B cell (primary cell): ENCODE measurements around the gene TRIP4. TPM values are rescaled to one million over a fixed set of nuclear protein-coding genes. Genes with fewer than 3 reads are reported as not detected.

Experiments
- ATAC-seq: fragments of 200-7000 bp; cut with Tn5 transposase; one replicate; pipeline ENCODE4 v1.10.0; 2021; ENCODE audit warnings: low read depth, mild to moderate bottlenecking, moderate number of reproducible peaks, moderate library complexity
- CTCF ChIA-PET: fragments of 350-600 bp; sonication (Branson Sonifier 250); formaldehyde crosslinking; loops from one replicate; lab custom pipeline; 2021; ENCODE audit warnings: antibody characterized with exemption, inconsistent platforms; lab: Charles Lee
- POLR2A ChIA-PET: fragments of 350-600 bp; sonication (Branson Sonifier 250); formaldehyde crosslinking; loops from one replicate; lab custom pipeline; 2021; ENCODE audit warnings: antibody characterized with exemption; lab: Charles Lee
- DNase-seq: peaks from one replicate; pipeline ENCODE4 v3.0.0; 2013
- H2AFZ ChIP-seq: 2 replicates; pipeline ENCODE4 v1.6.1; 2012; ENCODE audit warnings: mild to moderate bottlenecking, low read depth, low read length; ENCODE audit not compliant: insufficient read depth, poor library complexity, severe bottlenecking
- H3K27ac ChIP-seq, 2 donors: 1 replicate in 1 of 2; 2 replicates in 1 of 2; pipeline ENCODE4 v1.5.1; 2012 to 2013; ENCODE audit warnings: low read length in 2 of 2, mild to moderate bottlenecking in 2 of 2, moderate library complexity in 1 of 2
- H3K27me3 ChIP-seq, 4 experiments: fragments of 200-600 bp in 1 of 4; sonication (generic) in 1 of 4; replicated peaks in 1 of 4; 1 replicate in 2 of 4; 2 replicates in 2 of 4; pipeline versions ENCODE4 v1.6.1 to v1.7.0; 2013 to 2016; ENCODE audit warnings: low read length in 3 of 4, mild to moderate bottlenecking in 2 of 4, mixed read lengths in 1 of 4, moderate library complexity in 1 of 4; ENCODE audit not compliant: insufficient read depth in 4 of 4, control insufficient read depth in 3 of 4; ENCODE audit errors: control extremely low read depth in 1 of 4
- H3K36me3 ChIP-seq, 2 experiments: replicated peaks in 1 of 2; 1 replicate in 1 of 2; 2 replicates in 1 of 2; pipeline versions ENCODE4 v1.6.1 to v1.7.1; 2013; ENCODE audit warnings: low read length in 1 of 2; ENCODE audit not compliant: insufficient read depth in 2 of 2, control insufficient read depth in 1 of 2; ENCODE audit errors: control extremely low read depth in 1 of 2, extremely low read depth in 1 of 2
- H3K4me1 ChIP-seq, 2 donors: fragments of 200-600 bp in 1 of 2; sonication (generic) in 1 of 2; 1 replicate in 1 of 2; 2 replicates in 1 of 2; pipeline versions ENCODE4 v1.5.1 to v1.6.1; 2013 to 2017; ENCODE audit warnings: low read length in 2 of 2; ENCODE audit not compliant: control insufficient read depth in 2 of 2, insufficient read depth in 2 of 2
- H3K4me2 ChIP-seq: replicated peaks from 2 replicates; pipeline ENCODE3; 2012; ENCODE audit warnings: mild to moderate bottlenecking, low read depth, low read length; ENCODE audit not compliant: poor library complexity, severe bottlenecking
- H3K4me3 ChIP-seq, 5 experiments: fragments of 200-600 bp in 1 of 5; sonication (generic) in 1 of 5; 1 replicate in 3 of 5; 2 replicates in 2 of 5; pipeline versions ENCODE4 v1.5.1 to v1.7.0; 2011 to 2016; ENCODE audit warnings: low read length in 4 of 5, mild to moderate bottlenecking in 4 of 5, low read depth in 2 of 5, control low read depth in 1 of 5, moderate library complexity in 1 of 5; ENCODE audit not compliant: insufficient read depth in 1 of 5; ENCODE audit errors: control extremely low read depth in 1 of 5, extremely low read depth in 1 of 5
- H3K79me2 ChIP-seq: fragments of 200-600 bp; sonication (generic); one replicate; pipeline ENCODE4 v1.6.0; 2016; ENCODE audit warnings: low read length; ENCODE audit not compliant: control insufficient read depth, insufficient read depth
- H3K9ac ChIP-seq: fragments of 200-600 bp; sonication (generic); 2 replicates; pipeline ENCODE4 v1.6.1; 2017; ENCODE audit warnings: mild to moderate bottlenecking, low read length, moderate library complexity
- H3K9me3 ChIP-seq, 3 donors: one replicate each; pipeline versions ENCODE4 v1.6.1 to v1.7.1; 2013; ENCODE audit warnings: low read length in 2 of 3; ENCODE audit not compliant: control insufficient read depth in 2 of 3, insufficient read depth in 1 of 3; ENCODE audit errors: control extremely low read depth in 1 of 3
- H4K20me1 ChIP-seq: 2 replicates; pipeline ENCODE4 v1.6.0; 2012; ENCODE audit warnings: mild to moderate bottlenecking, low read length; ENCODE audit not compliant: insufficient read depth, control insufficient read depth, poor library complexity, severe bottlenecking
- H3K27ac Mint-ChIP-seq: one replicate; pipeline ENCODE4 v1.8.0; 2021; ENCODE audit warnings: mixed read lengths
- H3K27me3 Mint-ChIP-seq: one replicate; pipeline ENCODE4 v1.8.0; 2021; ENCODE audit warnings: mixed read lengths
- H3K4me1 Mint-ChIP-seq: one replicate; pipeline ENCODE4 v1.8.0; 2021; ENCODE audit warnings: mixed read lengths
- H3K4me3 Mint-ChIP-seq: one replicate; pipeline ENCODE4 v1.8.0; 2021; ENCODE audit warnings: mixed read lengths
- H3K9me3 Mint-ChIP-seq: one replicate; pipeline ENCODE4 v1.8.0; 2022; ENCODE audit warnings: mixed read lengths; ENCODE audit not compliant: insufficient read depth
- CTCF ChIP-seq: fragments of 200-600 bp; IDR thresholded peaks from one replicate; pipeline ENCODE4 v1.8.0; 2022; ENCODE audit warnings: antibody characterized with exemption, mild to moderate bottlenecking
- EZH2 ChIP-seq: IDR thresholded peaks from 2 replicates; pipeline ENCODE4 v1.6.1; 2012; ENCODE audit warnings: borderline replicate concordance, low read depth, mild to moderate bottlenecking, moderate library complexity, low read length; ENCODE audit not compliant: insufficient read depth, poor library complexity, severe bottlenecking
- WGBS: methylation state at CpG from one replicate; pipeline ENCODE4 v1.1.5; 2013; ENCODE audit warnings: missing lambda C conversion rate; ENCODE audit not compliant: insufficient coverage; 5-methylcytosine and 5-hydroxymethylcytosine counted together
- intact Hi-C: fragments of 100-400 bp; cut with micrococcal nuclease; formaldehyde crosslinking; loops from one replicate; pipeline ENCODE4 v1.10.0; 2022
- polyA plus RNA-seq: library from polyadenylated mRNA; depleted of rRNA; stranded (reverse); fragments of >200 nt; gene quantifications from 2 replicates; pipeline ENCODE4 v1.2.3, GENCODE V29; 2012
- total RNA-seq, 2 donors: library from RNA; stranded (reverse); fragments of 120-200 nt in 1 of 2; gene quantifications; 1 replicate in 1 of 2; 2 replicates in 1 of 2; pipeline versions ENCODE4 v1.2.3 to v1.2.4, GENCODE V29; 2013 to 2022

Gene TRIP4
- total and polyA plus RNA-seq, 2 donors (not counting 1 experiment from before 2014, with no cell fraction given) = 13.7 to 38.2 TPM

GRCh38 chr15:64461721-64462162, 74.1 kb downstream of the TRIP4 start:
- Histone ChIP-seq H2AFZ (peak overlapping the region; percentile 62), H3K4me2 (peak overlapping the region; percentile 92), H3K36me3 (no peaks in the 10 kb centered on the region), H3K4me1 (peaks cover 47 to 49% of the 10 kb centered on the region in 2 donors), H3K9ac (peak overlapping the region; percentile 58), H3K9me3 (no peaks in the 10 kb centered on the region), H3K27me3 (no peaks in the 10 kb centered on the region), H3K79me2 (peaks cover 47% of the 10 kb centered on the region), H3K27ac (peak overlapping the region in 1 of 2 donors; percentile 53), H4K20me1 (peaks cover 5% of the 10 kb centered on the region), H3K4me3 (peak overlapping the region in 4 of 5 experiments; percentile 48 to 64 (median 54))
- Mint-ChIP-seq H3K4me3 (peak overlapping the region; percentile 85), H3K9me3 (no peaks in the 10 kb centered on the region), H3K4me1 (peaks cover 54% of the 10 kb centered on the region), H3K27ac (peak overlapping the region; percentile 75), H3K27me3 (no peaks in the 10 kb centered on the region)
- TF ChIP-seq EZH2 = no peak
- no peak for TF ChIP-seq CTCF
- no peak for ATAC-seq
- no peak for DNase-seq
- 20% methylated on average over 3 of the region's 5 CpGs for WGBS
- ChIA-PET CTCF (interaction anchor here (0.8 kb wide), 1 partner anchor 19 kb away, joined by 3 read pairs; no protein-coding TSS in a partner anchor), POLR2A (interaction anchor here (0.6 kb wide), 1 partner anchor 248 kb away, joined by 4 read pairs; no protein-coding TSS in a partner anchor)
- intact Hi-C loops = loop anchor here (2.0 to 5.0 kb wide), 4 partner anchors 46 to 299 kb away; partner anchors contain the start of genes CSNK1G1, PPIB and TRIP4

GRCh38 chr15:64462492-64462891, 74.9 kb downstream of the TRIP4 start:
- Histone ChIP-seq H4K20me1 (peaks cover 5% of the 10 kb centered on the region), H3K36me3 (no peaks in the 10 kb centered on the region), H3K27ac (no peak overlapping the region), H3K9ac (peak overlapping the region; percentile 58), H3K4me2 (peak overlapping the region; percentile 92), H3K4me1 (peaks cover 43 to 44% of the 10 kb centered on the region in 2 donors), H2AFZ (no peak overlapping the region), H3K9me3 (no peaks in the 10 kb centered on the region), H3K79me2 (peaks cover 55% of the 10 kb centered on the region), H3K27me3 (no peaks in the 10 kb centered on the region), H3K4me3 (no peak overlapping the region)
- peak overlapping the region; percentile 85 for H3K4me3 Mint-ChIP-seq
- no peak overlapping the region for H3K27ac Mint-ChIP-seq
- intact Hi-C loops = loop anchor here (5.0 kb wide), 2 partner anchors 45 to 75 kb away; partner anchors contain the start of gene TRIP4
- ATAC-seq (no peak), DNase-seq (no peak)
- H3K4me1 Mint-ChIP-seq = peaks cover 57% of the 10 kb centered on the region
- H3K9me3 Mint-ChIP-seq = no peaks in the 10 kb centered on the region
- H3K27me3 Mint-ChIP-seq = no peaks in the 10 kb centered on the region
- CTCF ChIA-PET = no interaction called here
- no peak for TF ChIP-seq CTCF
- no peak for TF ChIP-seq EZH2
- POLR2A ChIA-PET = no interaction called here
